Measurements from ENCODE around the gene BIRC2. TPM values are rescaled to one million over a fixed set of nuclear protein-coding genes. Genes with fewer than 3 reads are reported as not detected.

Gene BIRC2
- total and polyA plus RNA-seq, 8 donors, result 17.3 to 301 (median 42.8) TPM

- peaks cover 0 to 30% (median 17%) of the 10 kb centered on the region in 4 donors for H3K4me1 ChIP-seq
- no peak overlapping the region for H3K4me3 ChIP-seq
- H3K27ac ChIP-seq, result no peak overlapping the region
- intact Hi-C loops (cut with DNase I; ENCODE audit: low total_unique reads), result no loop called here
- H3K36me3 ChIP-seq, result peaks cover 10 to 82% (median 68%) of the 10 kb centered on the region in 4 donors
- no peaks in the 10 kb centered on the region for H3K27me3 ChIP-seq
- TF ChIP-seq EP300 (IDR thresholded peaks at IDR 0.05), result no peak
- no peak for TF ChIP-seq POLR2AphosphoS5 (IDR thresholded peaks at IDR 0.05)
- TF ChIP-seq POLR2A (IDR thresholded peaks at IDR 0.05), result no peak
- TF ChIP-seq, protein P1, sequence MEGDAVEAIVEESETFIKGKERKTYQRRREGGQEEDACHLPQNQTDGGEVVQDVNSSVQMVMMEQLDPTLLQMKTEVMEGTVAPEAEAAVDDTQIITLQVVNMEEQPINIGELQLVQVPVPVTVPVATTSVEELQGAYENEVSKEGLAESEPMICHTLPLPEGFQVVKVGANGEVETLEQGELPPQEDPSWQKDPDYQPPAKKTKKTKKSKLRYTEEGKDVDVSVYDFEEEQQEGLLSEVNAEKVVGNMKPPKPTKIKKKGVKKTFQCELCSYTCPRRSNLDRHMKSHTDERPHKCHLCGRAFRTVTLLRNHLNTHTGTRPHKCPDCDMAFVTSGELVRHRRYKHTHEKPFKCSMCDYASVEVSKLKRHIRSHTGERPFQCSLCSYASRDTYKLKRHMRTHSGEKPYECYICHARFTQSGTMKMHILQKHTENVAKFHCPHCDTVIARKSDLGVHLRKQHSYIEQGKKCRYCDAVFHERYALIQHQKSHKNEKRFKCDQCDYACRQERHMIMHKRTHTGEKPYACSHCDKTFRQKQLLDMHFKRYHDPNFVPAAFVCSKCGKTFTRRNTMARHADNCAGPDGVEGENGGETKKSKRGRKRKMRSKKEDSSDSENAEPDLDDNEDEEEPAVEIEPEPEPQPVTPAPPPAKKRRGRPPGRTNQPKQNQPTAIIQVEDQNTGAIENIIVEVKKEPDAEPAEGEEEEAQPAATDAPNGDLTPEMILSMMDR (IDR thresholded peaks at IDR 0.05), result no peak
- no peaks in the 10 kb centered on the region for H3K9me3 ChIP-seq
- DNase-seq, result peak in 1 of 2 donors; percentile 30
- WGBS, 5 donors, result 76 to 81% (median 78%) methylated on average over 11 to 15 of the region's 15 CpGs
Observed at GRCh38 chr11:102384419-102385079, 37.5 kb downstream of the BIRC2 start.

- H3K4me3 ChIP-seq, result no peak overlapping the region
- H3K27ac ChIP-seq, result no peak overlapping the region
- intact Hi-C loops (cut with DNase I; ENCODE audit: low total_unique reads), result no loop called here
Observed at GRCh38 chr11:102385085-102386007, 38.3 kb downstream of the BIRC2 start.

DNA sequence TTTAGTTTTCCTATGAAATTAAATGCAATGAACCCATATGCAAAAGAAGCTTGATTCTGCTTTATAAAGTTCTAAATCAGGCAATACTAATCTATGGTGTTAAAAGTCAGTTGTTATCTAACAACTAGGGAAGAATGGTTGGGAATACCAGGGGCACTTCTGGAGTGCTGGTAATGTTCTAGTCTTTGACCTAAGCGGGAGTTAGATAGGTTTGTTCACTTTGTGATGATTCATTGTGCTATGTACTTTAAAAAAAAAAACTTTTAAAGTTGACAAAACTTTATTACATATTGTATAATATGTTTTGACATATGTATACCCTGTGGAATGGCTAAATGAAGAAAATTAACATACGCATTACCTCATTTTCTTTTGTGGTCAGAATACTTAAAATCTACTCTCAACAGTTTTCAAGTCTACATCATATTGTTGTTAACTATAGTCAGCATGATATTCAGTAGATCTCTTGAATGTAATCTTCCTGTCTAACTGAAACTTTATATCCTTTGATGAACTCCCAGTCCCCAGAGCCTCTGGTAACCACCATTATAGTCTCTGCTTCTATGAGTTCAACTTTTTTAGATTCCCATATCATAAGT, 39.2 kb downstream of the BIRC2 start:
- H3K4me1 ChIP-seq, result peaks cover 0 to 33% (median 19%) of the 10 kb centered on the region in 4 donors
- no peaks in the 10 kb centered on the region for H3K27me3 ChIP-seq
- H3K27ac ChIP-seq, result no peak overlapping the region
- no peak overlapping the region for H3K4me3 ChIP-seq
- 76 to 90% (median 81%) methylated on average over 2 of the region's 2 CpGs for WGBS, 5 donors
- H3K36me3 ChIP-seq, result peaks cover 3 to 69% (median 57%) of the 10 kb centered on the region in 4 donors
- intact Hi-C loops (cut with DNase I; ENCODE audit: low total_unique reads), result no loop called here
- no peak for DNase-seq
- no peak for TF ChIP-seq POLR2A (IDR thresholded peaks at IDR 0.05)
- TF ChIP-seq POLR2AphosphoS5 (IDR thresholded peaks at IDR 0.05), result no peak
- no peak for TF ChIP-seq EP300 (IDR thresholded peaks at IDR 0.05)
- TF ChIP-seq, protein P1 (IDR thresholded peaks at IDR 0.05), result no peak
- H3K9me3 ChIP-seq, result no peaks in the 10 kb centered on the region

More at GRCh38 chr11:102385085-102386007, 38.3 kb downstream of the BIRC2 start:
- Histone ChIP-seq H3K9me3 (no peaks in the 10 kb centered on the region), H3K27me3 (no peaks in the 10 kb centered on the region), H3K4me1 (peaks cover 0 to 31% (median 17%) of the 10 kb centered on the region in 4 donors), H3K36me3 (peaks cover 10 to 74% (median 61%) of the 10 kb centered on the region in 4 donors)
- TF ChIP-seq EP300 (IDR thresholded peaks at IDR 0.05), result no peak
- TF ChIP-seq POLR2A (IDR thresholded peaks at IDR 0.05), result no peak
- TF ChIP-seq, protein P1 (IDR thresholded peaks at IDR 0.05), result no peak
- no peak for TF ChIP-seq POLR2AphosphoS5 (IDR thresholded peaks at IDR 0.05)
- DNase-seq, result no peak
- WGBS, 5 donors, result 71 to 80% (median 75%) methylated on average over 5 of the region's 5 CpGs

Measured in stomach (tissue), 9 donors.